Activated naive CD4-positive, alpha-beta T cell treated with Interleukin-2 at 50 U/mL for 16 hours (primary cell): ENCODE results near the gene CLPX.
A peak's percentile ranks its signal among the peaks of the same experiment; 100 is the strongest.
"Not testable (repeated sequence)": the region's sequence is repeated elsewhere in the genome, so short reads cannot be mapped to it uniquely, and the experiment has no call there.

Experiments
- DNase-seq: peaks from one replicate; pipeline ENCODE4 v3.0.0-alpha.2; 2020

CLPX gene

GRCh38 chr15:65184868-65185717 lies at the start of gene CLPX:
CLPX (minus strand) TSS chr15:65185342; CDS start chr15:65185153, 189 bp downstream.
- DNase-seq = peak; percentile 90

GRCh38 chr15:65233696-65234095 lies 48.6 kb upstream of the CLPX start:
- DNase-seq = no peak

- no peak for DNase-seq
Observed at GRCh38 chr15:65232520-65232919, 47.4 kb upstream of the CLPX start.

- DNase-seq = no peak
Observed at GRCh38 chr15:65231306-65231705, 46.2 kb upstream of the CLPX start.

- not testable (repeated sequence) for DNase-seq
Observed at GRCh38 chr15:65226901-65227300, 41.8 kb upstream of the CLPX start.

GRCh38 chr15:65226221-65226620 lies 41.1 kb upstream of the CLPX start:
- no peak for DNase-seq

GRCh38 chr15:65223996-65224395 lies 38.9 kb upstream of the CLPX start:
- no peak for DNase-seq

- DNase-seq = no peak
Observed at GRCh38 chr15:65222891-65223290, 37.7 kb upstream of the CLPX start.

- DNase-seq = no peak
Observed at GRCh38 chr15:65221697-65222096, 36.6 kb upstream of the CLPX start.

GRCh38 chr15:65219137-65219536 lies 34.0 kb upstream of the CLPX start:
- DNase-seq = no peak

GRCh38 chr15:65217526-65218482 lies 32.7 kb upstream of the CLPX start:
- no peak for DNase-seq

- DNase-seq = no peak
Observed at GRCh38 chr15:65215496-65215895, 30.4 kb upstream of the CLPX start.

- no peak for DNase-seq
Observed at GRCh38 chr15:65214010-65214409, 28.9 kb upstream of the CLPX start.

GRCh38 chr15:65213241-65213640 lies 28.1 kb upstream of the CLPX start:
- DNase-seq = no peak

GRCh38 chr15:65212097-65212496 lies 27.0 kb upstream of the CLPX start:
- peak; percentile 38 for DNase-seq

- DNase-seq = no peak
Observed at GRCh38 chr15:65211482-65211982, 26.4 kb upstream of the CLPX start.

- no peak for DNase-seq
Observed at GRCh38 chr15:65210770-65211481, 25.8 kb upstream of the CLPX start, which contains the start of gene CILP. CILP (minus strand) TSS chr15:65211473; CDS start chr15:65209755, 1,718 bp downstream.

- DNase-seq = no peak
Observed at GRCh38 chr15:65209701-65210643, 24.8 kb upstream of the CLPX start.

GRCh38 chr15:65208647-65209046 lies 23.5 kb upstream of the CLPX start:
- DNase-seq = no peak

- no peak for DNase-seq
Observed at GRCh38 chr15:65207280-65207840, 22.2 kb upstream of the CLPX start.

- no peak for DNase-seq
Observed at GRCh38 chr15:65206750-65207149, 21.6 kb upstream of the CLPX start.
